Activated naive CD8-positive, alpha-beta T cell treated with anti-CD3 and anti-CD28 coated beads, Interleukin-2, amount 50 U/mL, for 24 hours (primary cell): Measurements from ENCODE around the gene SRPK1.
A peak's percentile ranks its signal among the peaks of the same experiment; 100 is the strongest.

Experiments
- ATAC-seq: fragments of 150-1000 bp; cut with Tn5 transposase; one replicate; pipeline ENCODE4 v1.10.0; 2021
- DNase-seq: peaks from one replicate; pipeline ENCODE4 v3.0.0; 2021
- H3K27ac Mint-ChIP-seq: one replicate; pipeline ENCODE4 v1.8.0; 2021; ENCODE audit warnings: mild to moderate bottlenecking, mixed read lengths
- H3K27me3 Mint-ChIP-seq: one replicate; pipeline ENCODE4 v1.8.0; 2021; ENCODE audit warnings: mixed read lengths
- H3K36me3 Mint-ChIP-seq: one replicate; pipeline ENCODE4 v1.8.0; 2021; ENCODE audit warnings: low read depth, mixed read lengths
- H3K4me1 Mint-ChIP-seq: one replicate; pipeline ENCODE4 v1.8.0; 2021; ENCODE audit warnings: mixed read lengths
- H3K4me3 Mint-ChIP-seq: one replicate; pipeline ENCODE4 v1.8.0; 2021; ENCODE audit warnings: mild to moderate bottlenecking, moderate library complexity, mixed read lengths
- H3K9me3 Mint-ChIP-seq: one replicate; pipeline ENCODE4 v1.8.0; 2021; ENCODE audit warnings: mixed read lengths

The SRPK1 gene

GRCh38 chr6:35920793-35921732, at the start of gene SRPK1:
SRPK1 (minus strand) TSS chr6:35921098; CDS start chr6:35921056, 42 bp downstream.
- H3K27ac Mint-ChIP-seq, result peak within 1 kb of the TSS; percentile 99
- ATAC-seq (peak; percentile 78), DNase-seq (peak; percentile 92)
- peak within 1 kb of the TSS; percentile 95 for H3K4me3 Mint-ChIP-seq
- peaks cover 47% of the 10 kb centered on the region for H3K4me1 Mint-ChIP-seq
- peaks cover 40% of the 10 kb centered on the region for H3K36me3 Mint-ChIP-seq
- H3K9me3 Mint-ChIP-seq, result no peaks in the 10 kb centered on the region
- no peaks in the 10 kb centered on the region for H3K27me3 Mint-ChIP-seq

GRCh38 chr6:35970181-35970580, 49.3 kb upstream of the SRPK1 start:
- H3K27me3 Mint-ChIP-seq, result no peaks in the 10 kb centered on the region
- H3K4me3 Mint-ChIP-seq, result no peak overlapping the region
- ATAC-seq (no peak), DNase-seq (no peak)
- H3K4me1 Mint-ChIP-seq, result peaks cover 8% of the 10 kb centered on the region
- no peak overlapping the region for H3K27ac Mint-ChIP-seq
- H3K9me3 Mint-ChIP-seq, result no peaks in the 10 kb centered on the region
- no peaks in the 10 kb centered on the region for H3K36me3 Mint-ChIP-seq

GRCh38 chr6:35969646-35970045, 48.7 kb upstream of the SRPK1 start:
- Mint-ChIP-seq H3K4me3 (no peak overlapping the region), H3K36me3 (no peaks in the 10 kb centered on the region), H3K4me1 (peaks cover 8% of the 10 kb centered on the region), H3K9me3 (no peaks in the 10 kb centered on the region), H3K27ac (no peak overlapping the region), H3K27me3 (no peaks in the 10 kb centered on the region)
- DNase-seq (no peak), ATAC-seq (no peak)

GRCh38 chr6:35968821-35969220, 47.9 kb upstream of the SRPK1 start:
- Mint-ChIP-seq H3K27me3 (no peaks in the 10 kb centered on the region), H3K4me3 (no peak overlapping the region)

GRCh38 chr6:35967076-35967774, 46.3 kb upstream of the SRPK1 start:
- no peaks in the 10 kb centered on the region for H3K36me3 Mint-ChIP-seq
- DNase-seq, result no peak
- no peak for ATAC-seq
- H3K9me3 Mint-ChIP-seq, result no peaks in the 10 kb centered on the region
- H3K4me3 Mint-ChIP-seq, result no peak overlapping the region
- no peak overlapping the region for H3K27ac Mint-ChIP-seq
- no peaks in the 10 kb centered on the region for H3K27me3 Mint-ChIP-seq
- no peaks in the 10 kb centered on the region for H3K4me1 Mint-ChIP-seq

More at GRCh38 chr6:35968821-35969220, 47.9 kb upstream of the SRPK1 start:
- Mint-ChIP-seq H3K27ac (no peak overlapping the region), H3K9me3 (no peaks in the 10 kb centered on the region), H3K4me1 (peaks cover 4% of the 10 kb centered on the region), H3K36me3 (no peaks in the 10 kb centered on the region)
- DNase-seq (no peak), ATAC-seq (no peak)

GRCh38 chr6:35962779-35963560, 42.1 kb upstream of the SRPK1 start:
- no peaks in the 10 kb centered on the region for H3K36me3 Mint-ChIP-seq
- H3K27me3 Mint-ChIP-seq, result peaks cover 11% of the 10 kb centered on the region
- H3K27ac Mint-ChIP-seq, result no peak overlapping the region
- no peaks in the 10 kb centered on the region for H3K4me1 Mint-ChIP-seq
- no peaks in the 10 kb centered on the region for H3K9me3 Mint-ChIP-seq
- H3K4me3 Mint-ChIP-seq, result no peak overlapping the region
- no peak for ATAC-seq
- no peak for DNase-seq

- Mint-ChIP-seq H3K4me1 (no peaks in the 10 kb centered on the region), H3K36me3 (no peaks in the 10 kb centered on the region), H3K27ac (no peak overlapping the region), H3K4me3 (no peak overlapping the region), H3K27me3 (peaks cover 14% of the 10 kb centered on the region), H3K9me3 (no peaks in the 10 kb centered on the region)
- ATAC-seq, result no peak
- DNase-seq, result no peak
These were observed 39.3 kb upstream of the SRPK1 start for GRCh38 chr6:35960187-35960586.

GRCh38 chr6:35955970-35956369, 35.1 kb upstream of the SRPK1 start:
- Mint-ChIP-seq H3K4me3 (no peak overlapping the region), H3K9me3 (no peaks in the 10 kb centered on the region), H3K27ac (no peak overlapping the region), H3K36me3 (no peaks in the 10 kb centered on the region), H3K27me3 (peaks cover 10% of the 10 kb centered on the region), H3K4me1 (peaks cover 6% of the 10 kb centered on the region)
- DNase-seq (peak; percentile 9), ATAC-seq (no peak)

GRCh38 chr6:35955521-35955920, 34.6 kb upstream of the SRPK1 start:
- Mint-ChIP-seq H3K9me3 (no peaks in the 10 kb centered on the region), H3K36me3 (no peaks in the 10 kb centered on the region), H3K27ac (no peak overlapping the region), H3K4me1 (peaks cover 6% of the 10 kb centered on the region), H3K27me3 (peaks cover 10% of the 10 kb centered on the region), H3K4me3 (no peak overlapping the region)
- no peak for DNase-seq
- no peak for ATAC-seq

GRCh38 chr6:35955071-35955470, 34.2 kb upstream of the SRPK1 start:
- ATAC-seq, result no peak
- no peak for DNase-seq
- no peaks in the 10 kb centered on the region for H3K9me3 Mint-ChIP-seq
- no peaks in the 10 kb centered on the region for H3K36me3 Mint-ChIP-seq
- peaks cover 10% of the 10 kb centered on the region for H3K27me3 Mint-ChIP-seq
- no peak overlapping the region for H3K4me3 Mint-ChIP-seq
- H3K4me1 Mint-ChIP-seq, result peaks cover 6% of the 10 kb centered on the region
- H3K27ac Mint-ChIP-seq, result no peak overlapping the region

GRCh38 chr6:35954333-35954732, 33.4 kb upstream of the SRPK1 start:
- Mint-ChIP-seq H3K27me3 (peaks cover 8% of the 10 kb centered on the region), H3K4me3 (no peak overlapping the region), H3K4me1 (peaks cover 6% of the 10 kb centered on the region), H3K9me3 (no peaks in the 10 kb centered on the region), H3K27ac (no peak overlapping the region), H3K36me3 (no peaks in the 10 kb centered on the region)
- no peak for DNase-seq
- no peak for ATAC-seq

- H3K36me3 Mint-ChIP-seq, result no peaks in the 10 kb centered on the region
These were observed 27.8 kb upstream of the SRPK1 start for GRCh38 chr6:35948725-35949124.

GRCh38 chr6:35945650-35946025, 24.7 kb upstream of the SRPK1 start:
- Mint-ChIP-seq H3K9me3 (peaks cover 6% of the 10 kb centered on the region), H3K27me3 (no peaks in the 10 kb centered on the region), H3K27ac (no peak overlapping the region), H3K4me1 (no peaks in the 10 kb centered on the region), H3K4me3 (no peak overlapping the region), H3K36me3 (no peaks in the 10 kb centered on the region)
- ATAC-seq (no peak), DNase-seq (no peak)

More at GRCh38 chr6:35948725-35949124, 27.8 kb upstream of the SRPK1 start:
- Mint-ChIP-seq H3K27ac (no peak overlapping the region), H3K4me1 (peaks cover 6% of the 10 kb centered on the region), H3K4me3 (no peak overlapping the region), H3K9me3 (no peaks in the 10 kb centered on the region), H3K27me3 (no peaks in the 10 kb centered on the region)
- no peak for ATAC-seq
- no peak for DNase-seq

- peaks cover 6% of the 10 kb centered on the region for H3K9me3 Mint-ChIP-seq
- H3K4me1 Mint-ChIP-seq, result no peaks in the 10 kb centered on the region
- H3K36me3 Mint-ChIP-seq, result peaks cover 2% of the 10 kb centered on the region
- no peak overlapping the region for H3K4me3 Mint-ChIP-seq
- DNase-seq, result no peak
- no peak overlapping the region for H3K27ac Mint-ChIP-seq
- no peaks in the 10 kb centered on the region for H3K27me3 Mint-ChIP-seq
- no peak for ATAC-seq
These were observed 22.5 kb upstream of the SRPK1 start for GRCh38 chr6:35943390-35943789.
